PC-3 (cell line): Measurements from ENCODE around the gene GOLT1A. TPM values are rescaled to one million over a fixed set of nuclear protein-coding genes. Genes with fewer than 3 reads are reported as not detected.

ENCODE experiments used
- ATAC-seq: fragments of 200-7000 bp; cut with Tn5 transposase; 2 replicates; pipeline ENCODE4 v1.9.1; 2020; ENCODE audit warnings: mild to moderate bottlenecking, moderate library complexity
- BruUV-seq: library from RNA; stranded (reverse); fragments of 400-500 nt; replicated peaks from 2 replicates; lab custom pipeline; 2021; lab: Mats Ljungman, UMichigan
- CTCF ChIA-PET: fragments of 300-600 bp; sonication (Branson Sonifier 250); formaldehyde crosslinking; loops from one replicate; lab custom pipeline; 2022; ENCODE audit warnings: antibody characterized with exemption; lab: Charles Lee
- POLR2A ChIA-PET: fragments of 300-600 bp; sonication (Branson Sonifier 250); formaldehyde crosslinking; loops from one replicate; lab custom pipeline; 2022; ENCODE audit warnings: antibody characterized with exemption; ENCODE audit not compliant: unreplicated experiment; lab: Charles Lee
- DNase-seq: peaks from one replicate; pipeline ENCODE4 v3.0.0-alpha.2; 2015
- H2AFZ ChIP-seq: fragments of 300-600 bp; sonication (generic); 2 replicates; pipeline ENCODE4 v1.6.0; 2016; ENCODE audit warnings: antibody characterized with exemption, low read length
- H3F3A ChIP-seq: fragments of 300-600 bp; sonication (generic); one replicate; pipeline ENCODE4 v1.6.0; 2017; ENCODE audit warnings: antibody characterized with exemption, low read length, control low read depth, mild to moderate bottlenecking; ENCODE audit not compliant: unreplicated experiment
- H3K27ac ChIP-seq: fragments of 300-600 bp; sonication (generic); 2 replicates; pipeline ENCODE4 v1.5.1; 2016; ENCODE audit warnings: mild to moderate bottlenecking, low read length
- H3K27me3 ChIP-seq: fragments of 300-600 bp; sonication (generic); 2 replicates; pipeline ENCODE4 v1.6.1; 2016; ENCODE audit warnings: low read length, mixed read lengths
- H3K36me3 ChIP-seq: fragments of 300-600 bp; sonication (generic); 2 replicates; pipeline ENCODE4 v1.6.1; 2016; ENCODE audit warnings: low read depth, mixed run types, low read length, mixed read lengths
- H3K4me1 ChIP-seq: fragments of 300-600 bp; sonication (generic); 2 replicates; pipeline ENCODE4 v1.5.1; 2016; ENCODE audit warnings: low read length; ENCODE audit not compliant: insufficient read depth
- H3K4me2 ChIP-seq: fragments of 300-600 bp; sonication (generic); 2 replicates; pipeline ENCODE4 v1.6.0; 2016; ENCODE audit warnings: low read length
- H3K4me3 ChIP-seq: fragments of 300-600 bp; sonication (generic); 2 replicates; pipeline ENCODE4 v1.5.1; 2016; ENCODE audit warnings: mild to moderate bottlenecking, low read length, mixed read lengths
- H3K79me2 ChIP-seq: fragments of 300-600 bp; sonication (generic); 2 replicates; pipeline ENCODE4 v1.6.1; 2017; ENCODE audit warnings: low read length, mixed read lengths
- H3K9ac ChIP-seq: fragments of 300-600 bp; sonication (generic); 2 replicates; pipeline ENCODE4 v1.6.0; 2016; ENCODE audit warnings: mild to moderate bottlenecking, low read length
- H3K9me2 ChIP-seq: fragments of 300-600 bp; sonication (generic); replicated peaks from 2 replicates; pipeline ENCODE4 v1.6.1; 2016; ENCODE audit warnings: mixed run types, low read length, mixed read lengths
- H3K9me3 ChIP-seq: fragments of 300-600 bp; sonication (generic); 2 replicates; pipeline ENCODE4 v1.6.1; 2016; ENCODE audit warnings: low read length, mixed read lengths
- H4K20me1 ChIP-seq: fragments of 300-600 bp; sonication (generic); 2 replicates; pipeline ENCODE4 v1.6.1; 2016; ENCODE audit warnings: low read length, mixed read lengths
- EZH2 ChIP-seq: fragments of 300-600 bp; sonication (generic); IDR thresholded peaks from one replicate; pipeline ENCODE4 v1.6.1; 2017; ENCODE audit warnings: antibody characterized with exemption, mild to moderate bottlenecking, low read length; ENCODE audit not compliant: unreplicated experiment
- EZH2phosphoT487 ChIP-seq: fragments of 300-600 bp; sonication (generic); IDR thresholded peaks from 2 replicates; pipeline ENCODE4 v1.6.1; 2018; ENCODE audit warnings: mild to moderate bottlenecking, antibody characterized with exemption, low read length, borderline replicate concordance
- intact Hi-C: fragments of 100-400 bp; cut with micrococcal nuclease; formaldehyde crosslinking; loops from 2 replicates; pipeline ENCODE4 v1.9.0; 2023
- total RNA-seq: library from RNA; depleted of rRNA; stranded (reverse); fragments of >200 nt; gene quantifications from 2 replicates; pipeline ENCODE4 v1.2.3, GENCODE V29; 2014
- TF ChIP-seq, protein P1 (sequence below): fragments of 300-600 bp; sonication (generic); conservative IDR thresholded peaks from 2 replicates; pipeline ENCODE4 v1.5.1; 2017; ENCODE audit warnings: antibody characterized with exemption, low read depth, mild to moderate bottlenecking, low read length

The GOLT1A gene
- total RNA-seq, 1 experiment from 2014 or later: 13.3 TPM

DNA sequence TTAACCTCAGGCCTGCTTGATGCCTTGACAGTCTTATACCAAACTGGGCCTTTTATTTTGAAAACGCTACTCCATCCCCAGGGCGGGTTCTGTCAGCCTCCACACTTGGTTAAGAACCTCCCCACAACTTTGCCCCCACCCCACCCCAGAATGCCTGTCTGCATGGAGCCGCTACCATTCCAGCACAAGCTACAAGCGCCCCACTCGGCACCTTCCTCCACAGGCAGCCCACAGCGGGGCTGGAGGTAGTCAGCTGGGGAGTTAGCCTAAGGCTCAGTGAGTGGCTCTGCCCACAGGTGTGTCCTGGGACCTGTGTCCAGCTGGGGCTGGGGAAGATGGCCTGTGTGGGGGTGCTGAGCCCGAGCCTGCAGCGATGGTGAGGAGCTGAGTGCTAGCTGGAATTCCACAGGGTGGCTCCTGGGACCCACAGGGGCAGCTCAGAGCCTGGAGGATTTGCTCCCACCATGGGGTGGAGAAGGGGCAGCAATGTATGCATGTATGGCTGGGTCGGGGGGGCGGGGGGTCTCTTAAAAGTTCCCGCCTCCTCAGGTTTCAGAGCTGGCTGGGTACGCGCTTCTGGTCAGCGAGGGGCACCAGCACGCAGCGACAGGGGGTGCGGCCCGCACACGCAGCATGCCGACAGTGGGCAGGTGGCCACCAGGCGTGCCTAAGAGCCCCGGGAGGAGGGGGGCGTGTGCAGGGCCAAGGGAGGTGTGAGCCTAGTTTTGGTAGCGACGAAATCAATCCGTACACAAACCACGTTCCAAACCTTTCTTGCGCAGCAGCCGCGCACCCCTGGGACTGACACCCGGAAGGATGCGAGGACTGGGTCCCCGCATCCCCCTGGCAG, 62.9 kb downstream of the GOLT1A start:
- Histone ChIP-seq H3K36me3 (no peaks in the 10 kb centered on the region), H3F3A (no peaks in the 10 kb centered on the region), H3K9me3 (no peaks in the 10 kb centered on the region), H3K27ac (no peak overlapping the region), H3K27me3 (no peaks in the 10 kb centered on the region), H3K4me1 (peaks cover 14% of the 10 kb centered on the region; the same call in 1 of the 2 replicates), H2AFZ (peak overlapping the region; percentile 86), H3K79me2 (no peaks in the 10 kb centered on the region), H3K9me2 (no peaks in the 10 kb centered on the region), H3K4me3 (peak overlapping the region; percentile 71), H3K4me2 (peak overlapping the region; percentile 84), H4K20me1 (no peaks in the 10 kb centered on the region), H3K9ac (peak overlapping the region; percentile 44)
- TF ChIP-seq EZH2phosphoT487 (no peak), EZH2 (no peak)
- TF ChIP-seq, protein P1, sequence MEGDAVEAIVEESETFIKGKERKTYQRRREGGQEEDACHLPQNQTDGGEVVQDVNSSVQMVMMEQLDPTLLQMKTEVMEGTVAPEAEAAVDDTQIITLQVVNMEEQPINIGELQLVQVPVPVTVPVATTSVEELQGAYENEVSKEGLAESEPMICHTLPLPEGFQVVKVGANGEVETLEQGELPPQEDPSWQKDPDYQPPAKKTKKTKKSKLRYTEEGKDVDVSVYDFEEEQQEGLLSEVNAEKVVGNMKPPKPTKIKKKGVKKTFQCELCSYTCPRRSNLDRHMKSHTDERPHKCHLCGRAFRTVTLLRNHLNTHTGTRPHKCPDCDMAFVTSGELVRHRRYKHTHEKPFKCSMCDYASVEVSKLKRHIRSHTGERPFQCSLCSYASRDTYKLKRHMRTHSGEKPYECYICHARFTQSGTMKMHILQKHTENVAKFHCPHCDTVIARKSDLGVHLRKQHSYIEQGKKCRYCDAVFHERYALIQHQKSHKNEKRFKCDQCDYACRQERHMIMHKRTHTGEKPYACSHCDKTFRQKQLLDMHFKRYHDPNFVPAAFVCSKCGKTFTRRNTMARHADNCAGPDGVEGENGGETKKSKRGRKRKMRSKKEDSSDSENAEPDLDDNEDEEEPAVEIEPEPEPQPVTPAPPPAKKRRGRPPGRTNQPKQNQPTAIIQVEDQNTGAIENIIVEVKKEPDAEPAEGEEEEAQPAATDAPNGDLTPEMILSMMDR: no peak
- ChIA-PET CTCF (interaction anchor here (0.7 to 1.9 kb wide), 2 partner anchors 11 to 280 kb away, joined by 6 to 8 read pairs; no protein-coding TSS in a partner anchor), POLR2A (no interaction called here)
- ATAC-seq (peak; percentile 12), DNase-seq (no peak)
- intact Hi-C loops: no loop called here
- no TSS peak for BruUV-seq

- CTCF ChIA-PET: no interaction called here
- Histone ChIP-seq H3K4me2 (no peak overlapping the region), H3F3A (no peaks in the 10 kb centered on the region), H3K4me3 (no peak overlapping the region), H3K79me2 (no peaks in the 10 kb centered on the region), H3K4me1 (peaks cover 14% of the 10 kb centered on the region; the same call in 1 of the 2 replicates), H3K9me3 (no peaks in the 10 kb centered on the region), H3K27me3 (no peaks in the 10 kb centered on the region), H3K9ac (no peak overlapping the region), H4K20me1 (no peaks in the 10 kb centered on the region), H3K36me3 (no peaks in the 10 kb centered on the region), H3K9me2 (no peaks in the 10 kb centered on the region), H2AFZ (no peak overlapping the region), H3K27ac (no peak overlapping the region)
- intact Hi-C loops: no loop called here
- DNase-seq (no peak), ATAC-seq (no peak)
- BruUV-seq: TSS peak; percentile 38
- POLR2A ChIA-PET: no interaction called here
- no peak for TF ChIP-seq EZH2phosphoT487
Observed at GRCh38 chr1:204149635-204150565, 63.9 kb downstream of the GOLT1A start.

GRCh38 chr1:204149107-204149506, 64.7 kb downstream of the GOLT1A start:
- TF ChIP-seq EZH2phosphoT487 (no peak), EZH2 (no peak)
- TF ChIP-seq, protein P1: no peak
- no peak overlapping the region for H3K4me2 ChIP-seq
- no peaks in the 10 kb centered on the region for H3K79me2 ChIP-seq
- H3K36me3 ChIP-seq: no peaks in the 10 kb centered on the region
- no peaks in the 10 kb centered on the region for H3K27me3 ChIP-seq
- intact Hi-C loops: no loop called here
- no peak for ATAC-seq
- H3K9ac ChIP-seq: no peak overlapping the region
- H3K4me1 ChIP-seq: peaks cover 14% of the 10 kb centered on the region; the same call in 1 of the 2 replicates
- DNase-seq: no peak
- no TSS peak for BruUV-seq
- H3K27ac ChIP-seq: no peak overlapping the region
- H3F3A ChIP-seq: no peaks in the 10 kb centered on the region
- POLR2A ChIA-PET: no interaction called here
- no peaks in the 10 kb centered on the region for H3K9me2 ChIP-seq
- no peak overlapping the region for H2AFZ ChIP-seq
- H3K9me3 ChIP-seq: no peaks in the 10 kb centered on the region
- H3K4me3 ChIP-seq: no peak overlapping the region
- CTCF ChIA-PET: no interaction called here
- H4K20me1 ChIP-seq: no peaks in the 10 kb centered on the region
